NT2/D1 (cell line): ENCODE measurements around the gene MMP2.

Experiments
- DNase-seq: peaks from one replicate; pipeline ENCODE4 v3.0.0-alpha.2; 2011; ENCODE audit warnings: low read depth, low spot score
- H3K27me3 ChIP-seq: 2 replicates; pipeline ENCODE4 v1.6.0; 2011; ENCODE audit warnings: mild to moderate bottlenecking; ENCODE audit not compliant: insufficient read length, insufficient read depth
- H3K36me3 ChIP-seq: 2 replicates; pipeline ENCODE4 v1.6.1; 2011; ENCODE audit warnings: mild to moderate bottlenecking, low read length, mixed read lengths; ENCODE audit not compliant: insufficient read depth, insufficient read length
- H3K4me1 ChIP-seq: 2 replicates; pipeline ENCODE4 v1.5.1; 2011; ENCODE audit not compliant: insufficient read depth, insufficient read length
- H3K4me3 ChIP-seq: 2 replicates; pipeline ENCODE4 v1.5.1; 2011; ENCODE audit warnings: low read depth; ENCODE audit not compliant: insufficient read length
- H3K9ac ChIP-seq: 2 replicates; pipeline ENCODE4 v1.6.0; 2011; ENCODE audit warnings: low read depth; ENCODE audit not compliant: insufficient read length
- H3K9me3 ChIP-seq: 2 replicates; pipeline ENCODE4 v1.5.1; 2011; ENCODE audit warnings: mild to moderate bottlenecking, low read length; ENCODE audit not compliant: insufficient read depth
- SUZ12 ChIP-seq: IDR thresholded peaks from 2 replicates; pipeline ENCODE4 v1.6.1; 2011; ENCODE audit not compliant: insufficient read length, insufficient read depth; ENCODE audit errors: extremely low read depth
- YY1 ChIP-seq: IDR thresholded peaks from 2 replicates; pipeline ENCODE4 v1.6.1; 2011; ENCODE audit not compliant: insufficient read length, insufficient read depth
- ZNF274 ChIP-seq: IDR thresholded peaks from 2 replicates; pipeline ENCODE4 v1.6.1; 2011; ENCODE audit warnings: mild to moderate bottlenecking, low read depth, low read length

Gene MMP2

DNA sequence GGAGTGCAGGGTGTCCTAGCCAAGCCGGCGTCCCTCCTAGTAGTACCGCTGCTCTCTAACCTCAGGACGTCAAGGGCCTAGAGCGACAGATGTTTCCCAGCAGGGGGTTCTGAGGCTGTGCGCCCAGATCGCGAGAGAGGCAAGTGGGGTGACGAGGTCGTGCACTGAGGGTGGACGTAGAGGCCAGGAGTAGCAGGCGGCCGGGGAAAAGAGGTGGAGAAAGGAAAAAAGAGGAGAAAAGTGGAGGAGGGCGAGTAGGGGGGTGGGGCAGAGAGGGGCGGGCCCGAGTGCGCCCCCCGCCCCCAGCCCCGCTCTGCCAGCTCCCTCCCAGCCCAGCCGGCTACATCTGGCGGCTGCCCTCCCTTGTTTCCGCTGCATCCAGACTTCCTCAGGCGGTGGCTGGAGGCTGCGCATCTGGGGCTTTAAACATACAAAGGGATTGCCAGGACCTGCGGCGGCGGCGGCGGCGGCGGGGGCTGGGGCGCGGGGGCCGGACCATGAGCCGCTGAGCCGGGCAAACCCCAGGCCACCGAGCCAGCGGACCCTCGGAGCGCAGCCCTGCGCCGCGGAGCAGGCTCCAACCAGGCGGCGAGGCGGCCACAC is at the start of gene MMP2:
Gene MMP2 (plus strand): TSS at position 372 of the 603 bp plus-strand sequence. CDS start 282 bp downstream, outside the sequence.
- Histone ChIP-seq H3K27me3 (peaks cover 27% of the 10 kb centered on the region), H3K4me3 (peak within 1 kb of the TSS; percentile 56), H3K9ac (peak within 1 kb of the TSS; percentile 66), H3K36me3 (peaks cover 26% of the 10 kb centered on the region), H3K9me3 (no peaks in the 10 kb centered on the region), H3K4me1 (peaks cover 14% of the 10 kb centered on the region)
- TF ChIP-seq YY1, result no peak
- TF ChIP-seq SUZ12, result no peak
- TF ChIP-seq ZNF274, result no peak
- no peak for DNase-seq

DNA sequence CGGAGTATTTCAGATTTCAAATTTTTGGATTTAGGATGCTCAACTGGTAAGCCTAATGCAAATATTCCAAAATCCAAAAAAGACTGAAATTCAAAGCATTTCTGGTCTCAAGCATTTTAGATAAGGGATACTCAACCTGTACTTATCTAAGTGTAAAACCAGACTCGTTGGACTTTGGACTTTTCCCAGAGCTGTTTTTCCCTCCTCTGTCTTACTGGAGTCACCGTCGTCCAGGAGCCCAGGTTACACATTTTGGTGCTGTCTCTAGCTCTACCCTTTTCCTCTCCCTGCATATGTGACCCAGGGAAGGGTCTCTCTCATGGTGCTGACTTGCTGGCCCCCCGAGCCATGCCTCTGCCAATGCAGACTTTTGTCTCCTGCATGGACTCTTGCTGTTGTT is 46.0 kb upstream of the MMP2 start:
- TF ChIP-seq ZNF274 (no peak), YY1 (no peak), SUZ12 (no peak)
- no peaks in the 10 kb centered on the region for H3K9me3 ChIP-seq
- no peaks in the 10 kb centered on the region for H3K36me3 ChIP-seq
- H3K4me1 ChIP-seq, result no peaks in the 10 kb centered on the region
- no peaks in the 10 kb centered on the region for H3K27me3 ChIP-seq
- H3K4me3 ChIP-seq, result no peak overlapping the region
- no peak for DNase-seq
- no peak overlapping the region for H3K9ac ChIP-seq

DNA sequence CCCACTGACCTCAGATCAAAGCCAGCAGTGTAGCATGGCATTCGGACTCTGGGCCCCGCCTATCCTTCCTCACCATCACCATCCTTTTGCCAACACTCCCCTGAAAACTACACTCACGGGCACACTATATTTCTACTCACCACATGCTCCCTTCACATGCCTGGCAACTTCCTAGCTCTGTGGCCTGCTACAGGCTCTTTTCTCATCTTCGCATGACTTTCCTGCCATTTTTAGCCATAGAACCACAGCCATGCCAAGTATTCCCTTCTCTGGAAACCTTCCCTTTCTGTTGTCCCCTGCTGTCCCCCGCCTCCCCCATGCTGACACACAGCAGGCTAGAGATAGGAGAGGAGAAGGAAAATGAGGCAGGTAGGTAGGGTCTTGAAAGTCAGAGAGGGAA is 45.5 kb upstream of the MMP2 start:
- DNase-seq, result no peak
- Histone ChIP-seq H3K4me1 (no peaks in the 10 kb centered on the region), H3K36me3 (no peaks in the 10 kb centered on the region), H3K9ac (no peak overlapping the region), H3K4me3 (no peak overlapping the region), H3K9me3 (no peaks in the 10 kb centered on the region), H3K27me3 (no peaks in the 10 kb centered on the region)
- TF ChIP-seq YY1, result no peak
- no peak for TF ChIP-seq SUZ12
- no peak for TF ChIP-seq ZNF274

DNA sequence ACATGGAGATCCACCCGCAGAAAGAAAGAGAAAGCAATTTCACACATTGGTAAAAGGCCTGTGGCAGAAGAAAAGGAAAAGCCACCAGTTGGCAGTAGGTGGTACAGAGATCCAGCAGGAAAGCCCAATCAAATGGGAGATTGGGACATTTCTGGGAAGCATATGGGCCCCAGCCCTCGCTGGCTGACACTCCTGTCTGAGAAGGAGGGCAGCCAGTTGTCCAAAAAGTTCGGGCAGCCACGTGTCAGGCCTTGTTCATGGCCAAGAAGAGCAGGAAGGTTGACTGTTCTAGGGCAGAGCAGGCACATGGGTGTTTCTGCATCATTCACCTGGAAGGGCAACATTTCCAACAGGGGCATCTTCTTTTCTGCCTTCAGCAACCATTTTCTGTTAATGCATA is 45.0 kb upstream of the MMP2 start:
- Histone ChIP-seq H3K4me1 (no peaks in the 10 kb centered on the region), H3K27me3 (no peaks in the 10 kb centered on the region), H3K9me3 (no peaks in the 10 kb centered on the region), H3K4me3 (no peak overlapping the region), H3K36me3 (no peaks in the 10 kb centered on the region), H3K9ac (no peak overlapping the region)
- TF ChIP-seq SUZ12 (no peak), ZNF274 (no peak), YY1 (no peak)
- no peak for DNase-seq

DNA sequence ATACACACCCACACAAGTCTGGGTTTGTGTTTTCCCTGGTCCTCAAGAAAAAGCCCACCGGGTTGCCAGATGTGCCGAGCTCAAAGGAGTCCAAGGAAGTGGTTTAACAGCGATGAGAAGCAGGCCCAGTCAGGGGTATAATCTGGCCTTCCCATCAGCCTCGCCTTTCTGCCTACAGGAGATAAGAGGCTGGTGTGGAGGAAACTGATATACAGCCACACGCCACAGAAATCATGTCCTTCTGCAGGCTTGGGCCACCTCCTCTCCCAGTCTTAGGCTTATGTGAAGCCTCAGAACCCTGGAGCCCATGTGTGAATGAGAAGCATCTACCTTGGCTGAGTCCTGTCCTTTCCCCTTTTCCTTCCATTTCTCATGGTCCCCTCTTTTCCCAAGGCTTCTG is 43.6 kb upstream of the MMP2 start:
- H3K4me3 ChIP-seq, result no peak overlapping the region
- H3K27me3 ChIP-seq, result no peaks in the 10 kb centered on the region
- no peak for DNase-seq
- H3K9ac ChIP-seq, result no peak overlapping the region
- no peak for TF ChIP-seq YY1
- no peak for TF ChIP-seq SUZ12
- TF ChIP-seq ZNF274, result no peak
- H3K9me3 ChIP-seq, result no peaks in the 10 kb centered on the region
- no peaks in the 10 kb centered on the region for H3K4me1 ChIP-seq
- H3K36me3 ChIP-seq, result no peaks in the 10 kb centered on the region

DNA sequence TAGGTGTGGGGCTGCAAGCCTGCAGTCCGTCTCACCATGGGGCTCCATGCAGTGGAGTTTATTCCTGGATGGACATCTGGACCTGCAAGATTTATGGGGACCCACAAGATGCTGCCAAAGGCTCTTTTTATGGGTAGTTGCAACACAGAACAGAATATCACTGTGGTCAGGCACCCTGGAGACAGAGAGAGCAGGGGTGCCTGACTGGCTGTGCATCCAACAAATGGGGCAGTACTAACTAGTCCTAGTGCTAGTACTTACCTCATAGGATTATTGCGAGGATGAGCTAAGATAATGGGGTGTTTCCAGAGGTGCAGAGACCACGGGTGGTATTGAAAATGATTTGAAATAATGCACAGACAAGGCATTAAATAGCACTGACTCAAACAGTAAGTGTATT is 42.4 kb upstream of the MMP2 start:
- Histone ChIP-seq H3K9me3 (no peaks in the 10 kb centered on the region), H3K4me3 (no peak overlapping the region), H3K36me3 (no peaks in the 10 kb centered on the region), H3K27me3 (no peaks in the 10 kb centered on the region), H3K4me1 (no peaks in the 10 kb centered on the region), H3K9ac (no peak overlapping the region)
- DNase-seq, result no peak
- TF ChIP-seq SUZ12, result no peak

DNA sequence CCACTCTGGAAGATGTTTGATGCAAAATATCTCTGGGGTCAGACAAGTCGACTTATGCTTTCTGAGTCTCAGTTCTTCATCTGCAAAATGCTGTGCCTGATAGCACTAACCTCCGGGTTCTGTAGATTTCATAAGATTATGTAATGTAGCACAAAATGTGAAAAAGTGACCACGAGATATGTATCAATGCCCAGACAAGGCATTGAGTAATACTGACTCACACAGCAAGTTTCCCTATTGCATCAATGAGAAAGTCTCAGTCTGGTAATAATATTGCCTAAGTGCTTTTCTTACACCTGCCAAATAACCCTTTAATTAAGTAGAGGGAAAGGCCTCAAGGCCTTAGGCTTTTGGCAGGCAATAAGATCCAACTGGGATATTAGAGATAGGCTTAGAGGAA is 41.4 kb upstream of the MMP2 start:
- no peak for DNase-seq
- Histone ChIP-seq H3K4me1 (no peaks in the 10 kb centered on the region), H3K4me3 (no peak overlapping the region), H3K9me3 (no peaks in the 10 kb centered on the region), H3K27me3 (no peaks in the 10 kb centered on the region), H3K36me3 (no peaks in the 10 kb centered on the region), H3K9ac (no peak overlapping the region)
- TF ChIP-seq ZNF274, result no peak
- no peak for TF ChIP-seq YY1
- no peak for TF ChIP-seq SUZ12
